ENCODE results near the gene EFL1.

- TF ChIP-seq, protein P1, sequence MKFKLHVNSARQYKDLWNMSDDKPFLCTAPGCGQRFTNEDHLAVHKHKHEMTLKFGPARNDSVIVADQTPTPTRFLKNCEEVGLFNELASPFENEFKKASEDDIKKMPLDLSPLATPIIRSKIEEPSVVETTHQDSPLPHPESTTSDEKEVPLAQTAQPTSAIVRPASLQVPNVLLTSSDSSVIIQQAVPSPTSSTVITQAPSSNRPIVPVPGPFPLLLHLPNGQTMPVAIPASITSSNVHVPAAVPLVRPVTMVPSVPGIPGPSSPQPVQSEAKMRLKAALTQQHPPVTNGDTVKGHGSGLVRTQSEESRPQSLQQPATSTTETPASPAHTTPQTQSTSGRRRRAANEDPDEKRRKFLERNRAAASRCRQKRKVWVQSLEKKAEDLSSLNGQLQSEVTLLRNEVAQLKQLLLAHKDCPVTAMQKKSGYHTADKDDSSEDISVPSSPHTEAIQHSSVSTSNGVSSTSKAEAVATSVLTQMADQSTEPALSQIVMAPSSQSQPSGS (tag by site-specific recombination; IDR thresholded peaks at IDR 0.05; ENCODE audit: low read depth): no peak
- TF ChIP-seq TCF7L2 (IDR thresholded peaks at IDR 0.05; ENCODE audit: borderline replicate concordance, low read depth, low read length): no peak
Observed at GRCh38 chr15:82183121-82184031, 79.2 kb downstream of the EFL1 start.
